GM21526 (cell line): ENCODE data around the gene TXNDC2.
A peak's percentile ranks its signal among the peaks of the same experiment; 100 is the strongest.

Experiments
- ATAC-seq: cut with Tn5 transposase; IDR thresholded peaks from one replicate; pipeline ENCODE4 v1.9.1; 2021; ENCODE audit warnings: moderate library complexity; ENCODE audit not compliant: unreplicated experiment, low FRiP score

TXNDC2 gene

GRCh38 chr18:9858642-9859041 lies 27.1 kb upstream of the TXNDC2 start:
- ATAC-seq = no peak

GRCh38 chr18:9859232-9859631 lies 26.5 kb upstream of the TXNDC2 start:
- ATAC-seq = no peak

GRCh38 chr18:9860682-9861081 lies 25.1 kb upstream of the TXNDC2 start:
- no peak for ATAC-seq

GRCh38 chr18:9861157-9861556 lies 24.6 kb upstream of the TXNDC2 start:
- no peak for ATAC-seq

GRCh38 chr18:9861933-9862332 lies 23.8 kb upstream of the TXNDC2 start:
- no peak for ATAC-seq

- no peak for ATAC-seq
Measured at GRCh38 chr18:9862686-9863085, 23.1 kb upstream of the TXNDC2 start.

- ATAC-seq = no peak
Measured at GRCh38 chr18:9863282-9863681, 22.5 kb upstream of the TXNDC2 start.

- ATAC-seq = no peak
Measured at GRCh38 chr18:9865764-9866490, 19.8 kb upstream of the TXNDC2 start.

GRCh38 chr18:9866627-9867026 lies 19.1 kb upstream of the TXNDC2 start:
- no peak for ATAC-seq

GRCh38 chr18:9867071-9867594 lies 18.6 kb upstream of the TXNDC2 start:
- ATAC-seq = no peak

GRCh38 chr18:9868857-9869714 lies 16.7 kb upstream of the TXNDC2 start:
- no peak for ATAC-seq

- peak; percentile 66 for ATAC-seq
Measured at GRCh38 chr18:9869715-9870430, 15.9 kb upstream of the TXNDC2 start.

- no peak for ATAC-seq
Measured at GRCh38 chr18:9870431-9871008, 15.3 kb upstream of the TXNDC2 start.

- ATAC-seq = no peak
Measured at GRCh38 chr18:9871244-9871746, 14.5 kb upstream of the TXNDC2 start.

- ATAC-seq = no peak
Measured at GRCh38 chr18:9872823-9873222, 12.9 kb upstream of the TXNDC2 start.

GRCh38 chr18:9874728-9875127 lies 11.0 kb upstream of the TXNDC2 start:
- no peak for ATAC-seq

GRCh38 chr18:9876212-9876866 lies 9.4 kb upstream of the TXNDC2 start:
- ATAC-seq = no peak

GRCh38 chr18:9876867-9877654 lies 8.7 kb upstream of the TXNDC2 start:
- no peak for ATAC-seq

GRCh38 chr18:9877655-9878014 lies 8.1 kb upstream of the TXNDC2 start:
- ATAC-seq = no peak
